ENCODE data around the gene RAD50.
"Not testable (repeated sequence)": the region's sequence is repeated elsewhere in the genome, so short reads cannot be mapped to it uniquely, and the experiment has no call there.

RAD50 gene

DNA sequence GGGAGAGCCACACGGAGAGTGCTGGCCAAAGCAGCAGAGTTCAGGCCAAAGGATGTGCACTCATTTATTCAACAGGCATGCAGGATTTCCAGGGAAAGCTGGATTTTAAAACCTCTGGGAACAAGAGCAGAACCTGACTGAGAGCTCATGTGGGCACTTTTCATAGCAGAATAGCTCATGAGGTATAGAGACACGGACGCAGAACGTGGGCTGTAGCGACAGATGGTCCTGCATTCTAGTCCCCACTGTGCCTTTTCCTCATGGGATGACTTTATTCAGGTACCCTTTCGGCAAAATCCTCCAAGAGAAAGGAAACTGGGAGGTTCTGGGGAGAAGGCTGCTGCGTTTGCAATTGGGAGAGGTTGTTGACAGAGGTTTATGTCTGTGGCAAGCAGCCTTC, 122.4 kb downstream of the RAD50 start:
- no peak for DNase-seq

GRCh38 chr5:132679717-132680380, 123.1 kb downstream of the RAD50 start:
- no peak for DNase-seq

DNA sequence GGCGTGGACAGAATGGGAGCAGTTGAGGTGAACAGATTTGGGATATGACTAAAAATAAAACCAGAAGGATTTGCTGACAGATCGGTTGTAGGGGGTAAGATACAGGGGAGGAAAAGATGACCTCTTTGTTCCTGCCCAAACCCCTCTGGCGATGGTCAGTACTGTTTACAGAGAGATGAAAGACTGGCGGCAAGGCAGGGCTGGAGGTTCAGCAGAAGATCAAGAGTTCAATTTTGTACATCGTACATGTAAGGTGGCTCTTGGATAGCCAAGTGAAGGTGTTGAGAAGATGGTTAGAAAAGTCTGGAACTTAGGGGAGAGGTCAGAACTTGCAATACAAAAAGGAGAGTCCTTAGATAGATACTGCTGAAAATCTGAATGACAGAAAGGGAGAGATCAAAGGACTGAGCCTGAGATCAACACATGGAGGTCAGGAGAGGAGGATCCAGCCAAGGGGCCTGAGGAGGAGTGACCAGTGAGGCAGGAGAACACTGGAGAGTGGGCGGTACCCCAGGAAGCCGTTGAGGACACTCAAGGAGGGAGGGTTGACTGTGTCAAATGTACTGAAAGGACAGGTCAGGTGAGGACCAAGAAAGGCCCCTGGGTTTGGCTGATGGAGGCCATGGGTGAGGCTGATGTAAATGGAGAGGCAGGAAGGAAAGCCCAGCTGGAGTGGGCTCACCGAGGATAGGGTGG, 124.2 kb downstream of the RAD50 start:
- no peak for DNase-seq

GRCh38 chr5:132681476-132681831, 124.7 kb downstream of the RAD50 start:
- DNase-seq = no peak

DNA sequence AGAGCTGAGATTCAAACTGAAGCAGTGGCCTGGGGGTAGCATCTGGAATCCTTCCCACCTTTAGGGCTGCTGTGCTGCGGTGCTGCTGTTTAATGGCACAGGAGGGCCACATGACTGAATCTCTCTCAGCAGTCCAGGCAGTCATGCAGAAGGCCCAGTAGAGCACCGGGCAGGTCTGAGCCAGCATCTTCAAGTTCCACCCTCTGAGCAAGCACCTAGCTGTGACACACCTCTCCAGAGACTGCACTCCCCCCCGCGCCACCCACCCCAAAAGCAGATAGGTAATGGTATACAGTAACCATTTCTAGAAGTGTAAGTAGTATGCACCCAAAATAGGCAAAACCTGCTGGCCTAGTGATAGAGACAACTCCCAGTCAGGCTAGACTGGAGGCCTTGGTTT, 125.2 kb downstream of the RAD50 start:
- no peak for DNase-seq

- DNase-seq = no peak
These were observed 127.7 kb downstream of the RAD50 start for GRCh38 chr5:132684491-132684890.

DNA sequence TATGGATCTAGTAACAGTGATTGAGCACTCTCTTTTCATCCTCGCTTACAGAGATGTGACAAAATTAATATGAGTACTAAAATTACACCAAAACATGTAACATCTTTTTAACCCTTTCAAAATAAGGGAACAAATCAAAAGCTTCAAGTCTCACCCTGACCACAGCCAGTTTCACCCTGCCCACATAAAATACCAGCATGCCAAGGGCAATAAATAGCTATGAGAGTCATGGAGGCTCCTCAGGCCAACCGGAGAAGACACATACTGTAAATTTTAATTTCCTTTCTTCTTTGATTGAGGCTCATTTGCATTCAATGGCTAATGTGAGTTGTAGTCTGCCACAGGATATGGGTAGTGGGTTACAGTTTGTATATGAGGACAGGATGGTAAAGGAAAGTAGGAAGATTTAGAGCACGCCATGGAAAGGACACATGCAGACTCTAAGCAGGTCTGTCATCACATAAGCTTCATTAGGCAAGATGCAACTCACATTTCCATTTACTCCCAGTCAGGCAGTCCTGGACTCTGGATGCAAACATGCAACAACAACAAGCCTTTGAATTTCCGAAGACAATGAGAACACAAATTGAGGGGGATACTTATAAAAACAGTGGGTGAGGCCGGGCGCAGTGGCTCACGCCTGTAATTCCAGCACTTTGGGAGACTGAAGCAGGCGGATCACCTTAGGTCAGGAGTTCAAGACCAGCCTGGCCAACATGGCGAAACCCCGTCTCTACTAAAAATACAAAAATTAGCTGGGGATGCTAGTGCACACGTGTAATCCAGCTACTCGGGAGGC, 128.3 kb downstream of the RAD50 start:
- DNase-seq = no peak

- no peak for DNase-seq
These were observed 129.4 kb downstream of the RAD50 start for GRCh38 chr5:132686193-132686592.

DNA sequence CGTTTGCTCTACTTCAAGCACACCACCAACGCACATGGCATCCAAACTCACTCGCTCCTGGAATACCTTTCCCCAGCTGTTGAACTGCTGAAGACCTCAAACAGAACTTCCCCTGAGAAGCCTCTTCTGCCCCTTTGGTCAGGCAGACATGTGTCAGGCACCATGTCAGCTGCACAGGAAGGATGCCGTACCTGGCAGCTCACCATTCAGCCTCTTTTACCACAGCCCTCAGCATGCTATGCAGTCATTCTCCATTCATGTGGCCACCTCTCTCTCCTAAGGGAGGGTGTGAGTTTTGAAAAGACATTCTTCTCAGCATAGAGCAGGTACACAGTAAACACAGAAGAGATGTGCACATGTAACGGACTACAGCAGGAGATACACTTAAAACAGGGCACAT, 131.2 kb downstream of the RAD50 start:
- DNase-seq = no peak

GRCh38 chr5:132688536-132689339, 132.0 kb downstream of the RAD50 start:
- no peak for DNase-seq

DNA sequence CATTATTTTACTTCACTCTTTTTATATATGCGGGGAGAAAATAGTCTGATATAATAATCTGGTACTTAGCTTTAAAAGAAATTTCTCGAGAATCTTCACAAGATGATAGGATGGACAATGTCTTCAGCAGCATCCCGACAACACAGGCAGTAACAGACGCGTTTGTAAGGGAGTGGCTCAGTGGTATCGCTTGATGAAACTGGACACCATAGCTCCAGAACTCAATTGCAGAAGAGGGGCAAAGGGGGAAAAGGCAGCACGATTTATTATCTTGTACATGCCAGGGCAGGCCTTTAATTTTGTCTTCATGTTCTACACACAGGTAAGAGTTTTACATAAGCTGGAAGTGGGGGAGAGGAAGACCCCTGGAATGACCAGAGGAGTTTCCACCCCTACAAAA, 132.7 kb downstream of the RAD50 start:
- no peak for DNase-seq

DNA sequence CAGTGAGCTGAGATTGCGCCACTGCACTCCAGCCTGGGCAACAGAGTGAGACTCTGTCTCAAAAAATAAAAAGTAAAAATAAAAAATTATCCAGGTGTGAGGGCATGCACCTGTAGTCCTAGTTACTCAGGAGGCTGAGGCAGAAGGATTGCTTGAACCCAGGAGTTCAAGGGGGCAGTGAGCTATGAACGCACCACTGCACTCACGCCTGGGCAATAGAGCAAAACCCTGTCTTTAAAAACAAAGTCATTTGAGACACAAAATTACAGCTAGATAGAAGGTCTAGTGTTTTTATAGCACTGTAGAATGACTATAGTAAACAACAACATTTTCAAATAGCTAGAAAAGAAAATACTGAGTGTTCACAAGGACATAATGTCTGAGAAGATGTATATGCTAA, 133.4 kb downstream of the RAD50 start:
- DNase-seq = no peak

- not testable (repeated sequence) for DNase-seq
These were observed 135.2 kb downstream of the RAD50 start for GRCh38 chr5:132691755-132692631.

DNA sequence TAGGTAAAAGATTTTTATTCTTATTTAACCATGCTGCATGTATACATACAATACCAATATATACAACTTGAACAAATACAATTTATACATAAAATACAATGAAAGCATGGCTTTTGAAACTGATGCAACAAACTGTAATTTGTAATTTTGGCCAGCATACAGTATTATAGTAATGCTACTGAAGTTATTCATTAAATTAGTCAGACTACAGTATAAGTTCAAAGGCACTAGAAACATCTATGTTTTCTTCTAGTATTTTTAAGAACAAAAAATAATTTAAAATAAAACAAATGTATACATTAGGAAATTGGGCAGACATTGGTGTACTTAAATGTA, 135.8 kb downstream of the RAD50 start:
- no peak for DNase-seq

Measured in CD4-positive, alpha-beta T cell treated with Interleukin-15 for 1 hour (primary cell).